GM23338 (cell line): ENCODE measurements around the gene TNNI3. TPM values are rescaled to one million over a fixed set of nuclear protein-coding genes. Genes with fewer than 3 reads are reported as not detected.

Experiments used
- ATAC-seq: fragments of 200-7000 bp; cut with Tn5 transposase; 3 replicates; pipeline ENCODE4 v1.9.1; 2020
- DNase-seq: peaks from one replicate; pipeline ENCODE4 v3.0.0-alpha.2; 2015; ENCODE audit warnings: low spot score
- H2AFZ ChIP-seq: fragments of 200-600 bp; sonication (generic); 2 replicates; pipeline ENCODE4 v1.8.0; 2016; ENCODE audit warnings: antibody characterized with exemption, mild to moderate bottlenecking, moderate library complexity
- H3F3A ChIP-seq: fragments of 200-600 bp; sonication (generic); replicated peaks from 2 replicates; pipeline ENCODE4 v1.8.0; 2017; ENCODE audit warnings: antibody characterized with exemption, mixed run types, low read depth
- H3K27ac ChIP-seq: fragments of 200-600 bp; sonication (generic); 2 replicates; pipeline ENCODE4 v1.6.1; 2016; ENCODE audit warnings: low read depth
- H3K27me3 ChIP-seq: fragments of 200-600 bp; sonication (generic); 2 replicates; pipeline ENCODE4 v1.8.0; 2016; ENCODE audit warnings: mild to moderate bottlenecking, mixed run types, moderate library complexity; ENCODE audit not compliant: insufficient read depth
- H3K36me3 ChIP-seq: fragments of 200-600 bp; sonication (generic); 2 replicates; pipeline ENCODE4 v1.8.0; 2016; ENCODE audit warnings: mild to moderate bottlenecking; ENCODE audit not compliant: insufficient read depth
- H3K4me1 ChIP-seq: fragments of 200-600 bp; sonication (generic); 2 replicates; pipeline ENCODE4 v1.8.0; 2016; ENCODE audit warnings: mild to moderate bottlenecking, moderate library complexity; ENCODE audit not compliant: insufficient read depth
- H3K4me2 ChIP-seq: fragments of 200-600 bp; sonication (generic); 2 replicates; pipeline ENCODE4 v1.7.1; 2017; ENCODE audit warnings: mixed run types
- H3K4me3 ChIP-seq: fragments of 200-600 bp; sonication (generic); 2 replicates; pipeline ENCODE4 v1.6.1; 2016; ENCODE audit warnings: mixed run types
- H3K79me2 ChIP-seq: fragments of 200-600 bp; sonication (generic); replicated peaks from 2 replicates; pipeline ENCODE4 v1.8.0; 2017; ENCODE audit warnings: mild to moderate bottlenecking; ENCODE audit not compliant: insufficient read depth
- H3K9me2 ChIP-seq: fragments of 200-600 bp; sonication (generic); 2 replicates; pipeline ENCODE4 v1.8.0; 2017; ENCODE audit not compliant: insufficient read depth
- H4K20me1 ChIP-seq: fragments of 200-600 bp; sonication (generic); replicated peaks from 2 replicates; pipeline ENCODE4 v1.8.0; 2017; ENCODE audit warnings: mild to moderate bottlenecking; ENCODE audit not compliant: insufficient read depth
- H3K27ac Mint-ChIP-seq: 2 replicates; pipeline ENCODE4 v1.8.0; 2020; ENCODE audit warnings: inconsistent platforms, mild to moderate bottlenecking, moderate library complexity, mixed read lengths
- H3K27me3 Mint-ChIP-seq: 3 replicates; pipeline ENCODE4 v1.8.0; 2022; ENCODE audit warnings: low read depth, mild to moderate bottlenecking, moderate library complexity, mixed read lengths, inconsistent platforms; ENCODE audit not compliant: insufficient read depth, poor library complexity
- H3K36me3 Mint-ChIP-seq: 3 replicates; pipeline ENCODE4 v1.8.0; 2021; ENCODE audit warnings: low read depth, mild to moderate bottlenecking, inconsistent platforms, moderate library complexity, mixed read lengths
- H3K4me1 Mint-ChIP-seq: 3 replicates; pipeline ENCODE4 v1.8.0; 2020; ENCODE audit warnings: mild to moderate bottlenecking, inconsistent platforms, mixed read lengths
- H3K4me3 Mint-ChIP-seq: 3 replicates; pipeline ENCODE4 v1.8.0; 2021; ENCODE audit warnings: moderate library complexity, mild to moderate bottlenecking, inconsistent platforms, mixed read lengths
- H3K9me3 Mint-ChIP-seq: 3 replicates; pipeline ENCODE4 v1.8.0; 2020; ENCODE audit warnings: moderate library complexity, mild to moderate bottlenecking, inconsistent platforms, mixed read lengths
- CTCF ChIP-seq, 2 experiments: fragments of 200-600 bp in 1 of 2; sonication (generic) in 1 of 2; conservative IDR thresholded peaks; 2 replicates each; pipeline versions ENCODE4 v1.5.1 to v1.6.1; 2016 to 2017; ENCODE audit warnings: antibody characterized with exemption in 2 of 2, low read depth in 2 of 2, mild to moderate bottlenecking in 2 of 2, moderate library complexity in 1 of 2
- ETS1 ChIP-seq: IDR thresholded peaks from 2 replicates; pipeline ENCODE4 v1.6.1; 2016; ENCODE audit warnings: antibody characterized with exemption
- EZH2phosphoT487 ChIP-seq: fragments of 200-600 bp; sonication (generic); IDR thresholded peaks from one replicate; pipeline ENCODE4 v1.8.1; 2018; ENCODE audit warnings: antibody characterized with exemption; ENCODE audit not compliant: unreplicated experiment
- NANOG ChIP-seq: IDR thresholded peaks from 2 replicates; pipeline ENCODE4 v1.6.1; 2016; ENCODE audit warnings: antibody characterized with exemption, borderline replicate concordance
- REST ChIP-seq: IDR thresholded peaks from one replicate; pipeline ENCODE4 v1.6.1; 2018; ENCODE audit warnings: antibody characterized with exemption; ENCODE audit not compliant: unreplicated experiment
- ZNF114 ChIP-seq: fragments of 250-450 bp; sonication (Bioruptor Pico); IDR thresholded peaks from 2 replicates; pipeline ENCODE4 v1.5.0; 2020; ENCODE audit warnings: mild to moderate bottlenecking, moderate library complexity
- ZNF331 ChIP-seq: fragments of 250-450 bp; sonication (Bioruptor Pico); IDR thresholded peaks from 2 replicates; pipeline ENCODE4 v1.5.0; 2020; ENCODE audit warnings: low read depth, mild to moderate bottlenecking, moderate library complexity
- ZNF462 ChIP-seq: fragments of 250-450 bp; sonication (Bioruptor Pico); IDR thresholded peaks from 2 replicates; pipeline ENCODE4 v1.5.0; 2020; ENCODE audit warnings: mild to moderate bottlenecking, moderate library complexity
- polyA plus RNA-seq: library from polyadenylated mRNA; unstranded; fragments of >200 nt; fragmentation: Nextera tagmentation; extraction: Ambion mirVana; gene quantifications from 2 replicates; pipeline ENCODE4 v1.2.1, GENCODE V29; 2016
- total RNA-seq: library from RNA; depleted of rRNA; stranded (reverse); fragments of >200 nt; shearing (Covaris generic); gene quantifications from 2 replicates; pipeline ENCODE4 v1.2.3, GENCODE V29; 2014

The TNNI3 gene
- total and polyA plus RNA-seq, 2 experiments from 2014 or later: 21.5 to 150 TPM

- TF ChIP-seq EZH2phosphoT487 (no peak), NANOG (no peak), ETS1 (no peak), CTCF (conservative IDR thresholded peaks at IDR 0.05; ENCODE audit: low read depth in 2 of 2) (no peak), ZNF331 (no peak)
Measured at GRCh38 chr19:55131421-55131820, 26.1 kb downstream of the TNNI3 start (continued).

DNA sequence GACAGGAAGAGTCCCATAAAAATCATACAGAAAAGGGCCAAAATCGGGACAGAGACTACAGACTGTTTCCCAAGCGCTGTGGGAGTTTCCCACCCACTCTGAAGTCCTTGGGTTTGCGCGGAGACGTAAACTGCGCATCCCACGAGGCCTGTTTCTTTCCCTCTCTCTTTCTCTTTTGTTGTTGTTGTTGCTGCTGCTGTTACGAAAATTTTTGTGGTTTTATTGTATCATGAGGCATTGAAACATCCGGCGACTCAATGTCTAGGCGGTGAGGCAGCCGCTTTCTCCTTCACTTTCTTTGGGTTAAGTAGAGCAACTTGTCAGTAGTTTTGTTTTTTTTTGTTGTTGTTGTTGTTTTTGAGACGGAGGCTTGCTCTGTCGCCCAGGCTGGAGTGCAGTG, 38.5 kb downstream of the TNNI3 start:
- peaks cover 23% of the 10 kb centered on the region for H3K4me1 Mint-ChIP-seq
- Histone ChIP-seq H3K27me3 (no peaks in the 10 kb centered on the region), H3K9me2 (0 out of 2 replicates have a peak, but pooled peaks cover 3% of the 10 kb centered on the region), H3K79me2 (peaks cover 30% of the 10 kb centered on the region), H4K20me1 (peaks cover 22% of the 10 kb centered on the region), H3K4me3 (peak overlapping the region; percentile 62), H3K4me1 (peaks cover 18% of the 10 kb centered on the region), H3F3A (peaks cover 5% of the 10 kb centered on the region; the same call in 1 of the 2 replicates), H2AFZ (peak overlapping the region; percentile 1), H3K36me3 (no peaks in the 10 kb centered on the region), H3K4me2 (peak overlapping the region; percentile 76), H3K27ac (peak overlapping the region; percentile 90; the same call in 1 of the 2 replicates)
- peaks cover 9% of the 10 kb centered on the region for H3K27me3 Mint-ChIP-seq
- no peak for DNase-seq
- peak overlapping the region; percentile 39; the same call in 1 of the 2 replicates for H3K27ac Mint-ChIP-seq
- ATAC-seq: no peak
- H3K4me3 Mint-ChIP-seq: peak overlapping the region; percentile 96
- no peaks in the 10 kb centered on the region for H3K9me3 Mint-ChIP-seq
- no peaks in the 10 kb centered on the region; the same call in 2 of the 3 replicates for H3K36me3 Mint-ChIP-seq
- TF ChIP-seq EZH2phosphoT487 (no peak), ZNF114 (no peak), REST (no peak), CTCF (conservative IDR thresholded peaks at IDR 0.05; ENCODE audit: low read depth in 2 of 2) (no peak), NANOG (no peak), ZNF462 (CRISPR knock-in tag) (no peak)
